HG03135 (cell line): ENCODE data around the gene FUBP1.
"Not testable (repeated sequence)": the region's sequence is repeated elsewhere in the genome, so short reads cannot be mapped to it uniquely, and the experiment has no call there.

Source experiments
- ATAC-seq: cut with Tn5 transposase; IDR thresholded peaks from one replicate; pipeline ENCODE4 v1.9.1; 2021; ENCODE audit warnings: mild to moderate bottlenecking, moderate library complexity; ENCODE audit not compliant: unreplicated experiment

Gene FUBP1

DNA sequence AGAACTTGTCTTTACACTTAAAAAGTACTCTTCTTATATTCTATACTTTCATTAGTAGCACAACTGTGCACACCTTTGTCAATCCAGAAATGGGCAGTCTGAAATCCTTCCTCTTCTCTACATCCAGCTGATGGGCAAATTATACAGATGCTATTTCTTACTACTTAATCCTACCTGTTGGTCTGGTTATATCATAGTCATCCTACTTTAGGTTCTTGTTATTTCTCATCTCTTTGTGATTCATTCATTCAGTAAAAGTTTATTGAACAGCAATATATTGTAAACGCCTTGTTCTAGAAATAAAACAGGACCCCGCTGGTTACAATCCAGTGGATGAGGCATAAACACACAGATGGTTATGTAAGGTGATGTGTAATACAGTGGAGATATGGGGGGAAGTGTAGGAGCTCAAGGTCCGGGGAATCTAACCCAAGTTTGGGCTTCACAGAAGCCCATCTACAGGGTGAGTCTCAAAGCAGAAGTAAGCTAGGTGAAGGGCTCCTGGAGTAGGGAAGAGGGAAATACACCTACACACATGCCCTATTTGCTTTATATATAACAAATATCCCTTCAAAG lies 11.8 kb upstream of the FUBP1 start:
- no peak for ATAC-seq

- ATAC-seq = no peak
Measured at GRCh38 chr1:77989744-77990143, 10.9 kb upstream of the FUBP1 start.

GRCh38 chr1:77987919-77988318 lies 9.0 kb upstream of the FUBP1 start:
- no peak for ATAC-seq

- ATAC-seq = no peak
Measured at GRCh38 chr1:77986810-77987209, 7.9 kb upstream of the FUBP1 start.

DNA sequence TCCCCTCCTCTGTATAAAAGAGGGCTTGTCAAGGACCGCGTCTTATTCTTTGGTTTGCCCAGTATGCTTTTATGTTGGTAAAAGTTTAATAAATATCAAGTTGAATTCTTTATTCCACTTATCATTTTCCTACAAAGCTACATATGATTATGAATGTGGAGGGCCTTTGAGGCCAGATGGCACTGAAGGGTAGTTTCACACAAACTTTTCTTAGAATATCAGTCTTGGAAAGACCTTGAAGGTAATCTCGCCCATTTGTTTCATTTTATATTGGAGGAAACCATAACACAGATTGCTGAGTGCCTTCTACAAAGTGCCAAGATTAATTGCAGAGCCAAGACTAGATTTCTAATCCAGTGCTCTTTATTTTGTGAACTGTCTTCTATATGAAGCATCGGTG lies 5.8 kb upstream of the FUBP1 start:
- no peak for ATAC-seq

- ATAC-seq = no peak
Measured at GRCh38 chr1:77983997-77984355, 5.1 kb upstream of the FUBP1 start.

DNA sequence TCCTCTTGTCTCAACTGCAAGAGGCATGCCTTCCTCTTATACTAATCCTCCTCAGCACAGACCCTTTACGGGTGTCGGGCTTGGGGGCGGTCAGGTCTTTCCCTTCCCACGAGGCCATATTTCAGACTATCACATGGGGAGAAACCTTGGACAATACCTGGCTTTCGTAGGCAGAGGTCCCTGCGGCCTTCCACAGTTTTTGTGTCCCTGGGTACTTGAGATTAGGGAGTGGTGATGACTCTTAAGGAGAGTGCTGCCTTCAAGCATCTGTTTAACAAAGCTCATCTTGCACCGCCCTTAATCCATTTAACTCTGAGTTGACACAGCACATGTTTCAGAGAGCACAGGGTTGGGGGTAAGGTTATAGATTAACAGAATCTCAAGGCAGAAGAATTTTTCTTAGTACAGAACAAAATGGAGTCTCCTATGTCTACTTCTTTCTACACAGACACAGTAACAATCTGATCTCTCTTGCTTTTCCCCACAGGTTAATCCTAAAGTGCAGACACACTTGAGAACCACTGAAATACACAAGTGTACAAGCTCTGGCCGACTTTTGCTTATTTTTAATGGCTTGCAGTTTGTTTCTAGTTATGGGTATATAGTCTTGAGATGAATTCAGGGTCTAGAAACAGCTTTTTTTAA lies 4.6 kb upstream of the FUBP1 start:
- ATAC-seq = not testable (repeated sequence)

GRCh38 chr1:77978293-77978968 lies 441 bp downstream of the FUBP1 start:
- peak; percentile 74 for ATAC-seq

DNA sequence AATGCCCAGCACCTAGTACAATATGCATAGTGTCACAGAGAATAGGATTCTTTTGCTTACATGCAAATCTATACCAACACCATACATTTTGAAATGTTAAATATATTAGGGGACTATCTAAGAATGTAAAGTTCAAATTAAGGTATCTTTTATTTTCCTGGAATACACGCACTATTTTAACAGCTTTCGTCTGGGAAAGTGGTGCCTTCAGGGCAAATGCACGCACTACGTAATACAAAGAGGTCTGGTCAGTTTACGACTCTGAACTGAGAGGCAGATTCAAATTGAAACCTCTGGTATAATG lies 931 bp downstream of the FUBP1 start:
- no peak for ATAC-seq

DNA sequence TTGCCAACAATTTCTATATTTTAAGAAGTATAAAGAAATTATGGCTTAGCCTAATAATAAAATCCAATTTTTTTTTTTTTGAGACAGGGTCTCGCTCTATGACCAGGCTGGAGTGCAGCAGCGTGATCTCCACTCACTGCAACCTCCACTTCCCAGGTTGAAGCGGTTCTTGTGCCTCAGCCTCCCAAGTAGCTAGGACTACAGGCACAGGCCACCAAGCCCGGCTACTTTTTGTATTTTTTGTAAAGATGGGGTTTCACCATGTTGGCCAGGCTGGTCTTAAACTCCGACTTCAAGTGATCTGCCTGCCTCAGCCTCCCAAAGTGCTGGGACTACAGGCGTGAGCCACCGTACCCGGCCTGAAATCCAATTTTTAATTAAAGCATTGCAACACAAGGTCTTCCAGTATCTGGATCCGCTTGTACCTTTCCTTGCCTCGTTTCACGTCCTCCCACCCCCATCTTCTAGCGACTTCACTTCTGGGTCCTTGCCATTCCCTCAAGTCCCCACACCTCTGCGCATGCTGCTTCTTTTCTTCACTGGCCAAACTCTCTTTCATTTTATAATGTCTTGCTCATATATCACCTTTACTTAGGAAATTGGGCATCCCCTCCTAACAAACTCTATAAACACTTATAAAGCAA lies 2.3 kb downstream of the FUBP1 start:
- no peak for ATAC-seq

DNA sequence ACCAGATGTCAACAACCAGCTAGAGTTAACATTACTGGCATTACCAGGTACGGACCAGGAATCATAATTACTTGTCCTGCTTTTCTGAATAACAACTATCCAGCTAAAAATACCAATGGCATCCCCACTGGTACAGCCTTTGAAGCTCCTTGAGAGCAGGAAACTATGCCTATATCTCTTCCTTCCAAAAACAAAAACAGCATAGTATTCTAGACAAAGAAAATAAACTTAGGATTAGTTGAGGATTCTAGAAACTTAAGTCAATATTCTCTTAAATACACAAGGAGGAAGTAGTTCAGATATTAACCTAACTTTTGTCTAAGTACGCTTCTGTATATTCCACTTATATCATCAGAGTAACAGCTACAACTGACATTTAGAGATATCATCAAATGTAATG lies 3.0 kb downstream of the FUBP1 start:
- no peak for ATAC-seq

DNA sequence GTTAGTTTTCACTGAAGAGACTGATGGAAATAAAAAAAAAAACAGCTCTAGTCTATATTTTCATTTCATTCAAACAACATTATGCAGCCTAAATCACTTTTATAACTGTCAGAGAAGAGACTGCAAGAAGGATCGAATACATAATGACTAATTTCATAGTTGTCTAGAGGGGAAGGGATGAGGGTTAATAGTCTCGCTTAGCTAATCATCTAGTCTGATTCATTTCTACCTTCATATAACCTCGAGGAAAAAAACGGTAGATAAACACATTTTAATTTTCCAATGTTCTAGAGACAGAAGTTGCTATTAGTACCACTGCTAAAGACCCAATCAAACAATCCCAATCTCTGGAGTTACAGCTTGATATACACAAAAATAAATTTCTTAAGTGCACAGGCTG lies 3.5 kb downstream of the FUBP1 start:
- no peak for ATAC-seq

- ATAC-seq = no peak
Measured at GRCh38 chr1:77972080-77972479, 6.8 kb downstream of the FUBP1 start.

DNA sequence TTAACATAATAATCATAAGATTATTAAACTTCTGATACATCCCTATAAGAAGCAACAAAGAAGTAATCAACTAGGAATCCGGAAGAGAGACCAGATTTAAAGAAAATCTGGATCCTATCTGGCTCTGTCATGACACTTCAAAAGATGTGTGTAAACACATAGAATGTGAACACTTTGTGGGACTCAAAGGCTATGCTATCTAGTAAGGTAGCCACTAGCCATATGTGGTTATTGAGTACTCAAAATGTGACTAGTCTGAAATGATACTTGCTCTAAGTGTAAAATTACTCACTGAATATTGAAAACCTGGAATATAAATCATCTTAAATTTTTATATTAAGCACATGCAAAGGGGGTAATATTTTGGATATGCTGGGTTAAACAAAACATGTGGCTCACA lies 8.7 kb downstream of the FUBP1 start:
- ATAC-seq = no peak

DNA sequence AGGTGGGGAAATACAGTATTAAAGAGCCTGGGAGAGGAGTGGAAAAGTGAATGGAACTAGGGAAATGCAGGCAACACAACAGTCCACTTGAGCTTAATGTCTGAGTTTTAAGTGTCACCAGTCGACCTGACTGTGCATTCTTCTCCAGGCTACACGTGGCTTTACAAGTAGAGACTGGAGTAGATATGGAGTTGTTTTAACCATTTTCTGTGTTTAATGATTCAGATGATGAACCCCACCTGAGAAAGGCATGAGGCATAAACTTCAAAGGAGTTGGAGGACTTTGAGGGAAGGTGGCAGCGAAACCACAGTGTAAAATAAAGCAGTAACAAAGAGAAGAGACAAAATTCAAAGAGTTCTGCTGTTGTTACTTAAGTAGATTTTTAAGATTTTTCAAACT lies 12.6 kb downstream of the FUBP1 start:
- ATAC-seq = no peak

DNA sequence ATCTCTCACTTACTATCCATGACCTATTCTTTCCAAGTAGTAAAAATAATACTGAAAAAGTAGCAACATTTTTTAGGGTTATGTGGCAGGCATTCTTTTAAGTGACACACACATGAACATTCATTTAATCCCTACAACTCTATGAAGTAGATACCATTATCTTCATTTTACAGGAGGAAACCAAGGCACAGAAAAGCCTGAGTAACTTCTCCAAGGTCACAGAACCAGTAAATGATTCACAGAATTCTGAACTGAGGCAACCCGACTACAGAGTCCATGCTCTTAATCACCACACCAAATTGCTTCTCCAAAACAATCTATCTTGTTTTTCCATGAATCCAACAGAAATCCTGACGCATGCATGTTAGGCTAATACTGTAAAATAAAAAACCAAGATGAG lies 17.5 kb downstream of the FUBP1 start:
- ATAC-seq = no peak

GRCh38 chr1:77958850-77959249 lies 20.0 kb downstream of the FUBP1 start:
- ATAC-seq = no peak

DNA sequence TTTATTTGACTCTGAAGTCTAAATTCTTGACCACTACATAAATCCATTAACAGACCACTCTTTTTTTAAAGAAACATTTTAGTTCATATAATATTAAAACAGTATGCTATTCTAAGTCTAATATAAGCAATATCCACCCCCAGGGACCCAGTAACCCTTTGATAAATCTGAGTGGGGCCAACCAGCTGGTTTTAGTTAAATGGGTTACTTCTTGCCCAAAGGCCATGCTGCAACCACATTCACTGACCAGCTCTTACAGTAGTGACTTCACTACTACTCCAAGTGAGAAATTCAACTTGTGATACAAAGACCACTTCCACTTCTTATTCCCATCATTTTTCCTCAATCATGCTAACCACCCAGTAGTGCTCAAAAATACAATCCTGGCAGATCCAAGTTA lies 20.5 kb downstream of the FUBP1 start:
- no peak for ATAC-seq

- no peak for ATAC-seq
Measured at GRCh38 chr1:77956464-77956863, 22.4 kb downstream of the FUBP1 start.

DNA sequence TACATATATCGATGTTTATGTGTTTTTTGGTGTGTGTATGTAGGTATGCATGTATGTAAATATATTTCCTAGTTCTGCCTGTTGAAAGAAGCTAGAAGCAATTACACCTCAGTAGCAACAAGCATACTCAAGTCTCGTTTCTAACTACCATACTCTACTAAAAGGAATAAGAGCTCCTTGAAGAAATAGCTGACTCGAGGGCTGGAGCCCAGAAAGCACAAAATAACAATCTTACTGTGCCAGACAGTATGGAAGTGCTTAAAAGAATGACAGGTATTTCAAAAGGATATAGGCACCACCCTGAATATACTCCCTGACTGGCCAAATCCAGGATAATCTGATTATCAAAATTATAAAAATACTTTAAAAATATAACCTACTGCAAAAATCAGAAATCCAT lies 23.2 kb downstream of the FUBP1 start:
- ATAC-seq = no peak

DNA sequence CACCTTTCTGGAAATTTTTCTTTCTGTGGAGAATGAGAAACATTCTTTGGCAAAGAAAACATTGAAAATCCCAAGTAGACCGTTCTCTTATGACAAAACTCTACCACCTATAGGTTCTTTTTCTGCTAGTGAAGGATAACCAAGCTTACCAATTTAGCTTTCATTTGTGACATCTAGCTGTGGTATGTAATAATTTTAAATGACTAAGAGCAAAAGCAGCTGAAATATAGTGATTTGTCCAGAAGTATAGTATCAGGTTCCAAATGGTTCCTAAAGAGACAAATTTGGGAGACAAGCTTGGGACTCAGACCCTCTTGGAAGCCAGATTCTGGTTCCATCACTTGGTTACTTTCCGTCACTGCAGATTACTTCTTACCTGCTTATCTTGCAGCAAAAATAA lies 24.4 kb downstream of the FUBP1 start:
- ATAC-seq = no peak

GRCh38 chr1:77953907-77954306 lies 25.0 kb downstream of the FUBP1 start:
- ATAC-seq = no peak
